Sigmoid colon (tissue), 4 donors: ENCODE measurements around the gene DCTN1.

Experiments used
- CTCF ChIP-seq, 4 experiments: fragments of 450-650 bp in 3 of 4; fragments of 200-600 bp in 1 of 4; IDR thresholded peaks; one replicate each; pipeline ENCODE4 v1.5.1; 2016 to 2019; ENCODE audit warnings: antibody characterized with exemption in 4 of 4, mild to moderate bottlenecking in 3 of 4, moderate library complexity in 2 of 4
- EP300 ChIP-seq, 4 donors: sonication (generic); formaldehyde crosslinking; IDR thresholded peaks; one replicate each; pipeline ENCODE4 v1.6.1; 2017; ENCODE audit warnings: antibody characterized with exemption in 4 of 4
- POLR2A ChIP-seq, 2 donors: fragments of 450-650 bp; IDR thresholded peaks; one replicate each; pipeline ENCODE4 v1.6.1; 2016; ENCODE audit warnings: antibody characterized with exemption in 2 of 2, mild to moderate bottlenecking in 2 of 2, moderate library complexity in 2 of 2
- POLR2AphosphoS5 ChIP-seq, 4 donors: sonication (generic); formaldehyde crosslinking; IDR thresholded peaks; one replicate each; pipeline ENCODE4 v1.6.1; 2017; ENCODE audit warnings: antibody characterized with exemption in 4 of 4

GRCh38 chr2:74364533-74365505 is 15.3 kb downstream of the DCTN1 start:
- TF ChIP-seq CTCF (IDR thresholded peaks at IDR 0.05) = no peak
- no peak for TF ChIP-seq POLR2A (IDR thresholded peaks at IDR 0.05)
- TF ChIP-seq EP300 (IDR thresholded peaks at IDR 0.05) = no peak
- no peak for TF ChIP-seq POLR2AphosphoS5 (IDR thresholded peaks at IDR 0.05)
